HEK293 (cell line): Measurements from ENCODE around the gene SEC11A.
A peak's percentile ranks its signal among the peaks of the same experiment; 100 is the strongest.

Experiments used
- CTCF ChIA-PET: fragments of 350-600 bp; formaldehyde crosslinking; extraction: SDS; loops from one replicate; lab custom pipeline; 2021; ENCODE audit warnings: antibody characterized with exemption; lab: Yijun Ruan, JAX
- POLR2A ChIA-PET: fragments of 300-600 bp; formaldehyde crosslinking; extraction: SDS; loops from one replicate; lab custom pipeline; 2020; ENCODE audit warnings: antibody characterized with exemption, inconsistent platforms; lab: Yijun Ruan, JAX
- H3K27ac ChIP-seq: fragments of 200-500 bp; sonication (Bioruptor generic); 2 replicates; pipeline ENCODE4 v1.5.1; 2014; ENCODE audit warnings: low read depth, low read length, control low read depth, inconsistent platforms; ENCODE audit errors: extremely low read depth
- H3K36me3 ChIP-seq, 2 experiments: fragments of 200-500 bp in 1 of 2; sonication (Bioruptor generic) in 1 of 2; 1 replicate in 1 of 2; 2 replicates in 1 of 2; pipeline ENCODE4 v1.5.1; 2014 to 2017; ENCODE audit warnings: inconsistent platforms in 2 of 2, low read length in 2 of 2; ENCODE audit not compliant: control insufficient read depth in 2 of 2, insufficient read depth in 1 of 2
- H3K4me1 ChIP-seq: fragments of 200-500 bp; sonication (Bioruptor generic); 2 replicates; pipeline ENCODE4 v1.5.1; 2014; ENCODE audit warnings: mild to moderate bottlenecking, low read length, inconsistent platforms; ENCODE audit not compliant: control insufficient read depth, insufficient read depth
- H3K4me3 ChIP-seq: 2 replicates; pipeline ENCODE4 v1.5.1; 2011; ENCODE audit warnings: low read depth, mild to moderate bottlenecking, control low read depth, low read length, moderate library complexity
- H3K9me3 ChIP-seq: fragments of 200-500 bp; sonication (Bioruptor generic); 2 replicates; pipeline ENCODE4 v1.5.1; 2014; ENCODE audit warnings: low read depth, low read length, inconsistent platforms; ENCODE audit not compliant: control insufficient read depth, insufficient read depth
- EGR2 ChIP-seq: fragments of 450-650 bp; formaldehyde crosslinking; IDR thresholded peaks from 2 replicates; pipeline ENCODE4 v1.5.1; 2016; ENCODE audit warnings: low read depth, missing biosample characterization, missing genetic modification characterization
- ELK4 ChIP-seq: IDR thresholded peaks from 2 replicates; pipeline ENCODE4 v1.6.1; 2011; ENCODE audit warnings: mild to moderate bottlenecking, low read depth, low read length, borderline replicate concordance
- FEZF1 ChIP-seq: fragments of 450-650 bp; formaldehyde crosslinking; IDR thresholded peaks from 2 replicates; pipeline ENCODE4 v1.5.1; 2016; ENCODE audit warnings: missing biosample characterization, missing genetic modification characterization
- GLIS1 ChIP-seq: fragments of 450-650 bp; formaldehyde crosslinking; IDR thresholded peaks from 2 replicates; pipeline ENCODE4 v1.5.1; 2016; ENCODE audit warnings: missing biosample characterization, missing genetic modification characterization
- KLF1 ChIP-seq: fragments of 450-650 bp; formaldehyde crosslinking; IDR thresholded peaks from 2 replicates; pipeline ENCODE4 v1.5.1; 2016; ENCODE audit warnings: missing biosample characterization, missing genetic modification characterization
- KLF9 ChIP-seq: fragments of 450-650 bp; formaldehyde crosslinking; IDR thresholded peaks from 2 replicates; pipeline ENCODE4 v1.5.1; 2016; ENCODE audit warnings: missing biosample characterization, missing genetic modification characterization, low read depth
- PRDM1 ChIP-seq: fragments of 450-650 bp; formaldehyde crosslinking; IDR thresholded peaks from 2 replicates; pipeline ENCODE4; 2016; ENCODE audit warnings: missing biosample characterization, missing genetic modification characterization
- SETDB1 ChIP-seq: IDR thresholded peaks from one replicate; pipeline ENCODE4 v1.6.1; 2017; ENCODE audit warnings: mild to moderate bottlenecking, low read length, moderate library complexity, mixed read lengths; ENCODE audit not compliant: insufficient read length
- WT1 ChIP-seq: fragments of 450-650 bp; formaldehyde crosslinking; IDR thresholded peaks from 2 replicates; pipeline ENCODE4 v1.5.1; 2016; ENCODE audit warnings: missing biosample characterization, missing genetic modification characterization
- ZBTB8A ChIP-seq: fragments of 450-650 bp; formaldehyde crosslinking; IDR thresholded peaks from 2 replicates; pipeline ENCODE4 v1.5.1; 2016; ENCODE audit warnings: missing biosample characterization, missing genetic modification characterization
- ZNF112 ChIP-seq: fragments of 450-650 bp; formaldehyde crosslinking; IDR thresholded peaks from 2 replicates; pipeline ENCODE4 v1.5.0; 2017; ENCODE audit warnings: missing biosample characterization, missing genetic modification characterization
- ZNF335 ChIP-seq: fragments of 450-650 bp; formaldehyde crosslinking; conservative IDR thresholded peaks from 2 replicates; pipeline ENCODE4 v1.5.1; 2016; ENCODE audit warnings: missing biosample characterization, missing genetic modification characterization
- ZNF48 ChIP-seq: fragments of 450-650 bp; formaldehyde crosslinking; IDR thresholded peaks from 2 replicates; pipeline ENCODE4 v1.5.1; 2016; ENCODE audit warnings: missing biosample characterization, missing genetic modification characterization
- ZNF514 ChIP-seq: fragments of 450-650 bp; formaldehyde crosslinking; IDR thresholded peaks from 2 replicates; pipeline ENCODE4 v1.5.1; 2016; ENCODE audit warnings: missing biosample characterization, missing genetic modification characterization
- ZNF624 ChIP-seq: fragments of 450-650 bp; formaldehyde crosslinking; IDR thresholded peaks from 2 replicates; pipeline ENCODE4 v1.5.1; 2017; ENCODE audit warnings: missing biosample characterization, missing genetic modification characterization
- ZNF76 ChIP-seq: fragments of 450-650 bp; formaldehyde crosslinking; IDR thresholded peaks from 2 replicates; pipeline ENCODE4; 2016; ENCODE audit warnings: low read depth, missing biosample characterization, missing genetic modification characterization, borderline replicate concordance
- ZNF768 ChIP-seq: fragments of 450-650 bp; formaldehyde crosslinking; IDR thresholded peaks from 2 replicates; pipeline ENCODE4 v1.5.1; 2018; ENCODE audit warnings: missing biosample characterization, mild to moderate bottlenecking, missing genetic modification characterization
- ZNF776 ChIP-seq: fragments of 450-650 bp; formaldehyde crosslinking; IDR thresholded peaks from 2 replicates; pipeline ENCODE4 v1.5.0; 2017; ENCODE audit warnings: missing biosample characterization, missing genetic modification characterization, borderline replicate concordance
- ZSCAN30 ChIP-seq: fragments of 450-650 bp; IDR thresholded peaks from 2 replicates; pipeline ENCODE4 v1.5.1; 2018; ENCODE audit warnings: missing biosample characterization, mild to moderate bottlenecking, missing genetic modification characterization, moderate library complexity
- TF ChIP-seq, protein P1 (sequence below): fragments of 450-650 bp; IDR thresholded peaks from 2 replicates; pipeline ENCODE4 v1.5.1; 2018; ENCODE audit warnings: missing biosample characterization, missing genetic modification characterization
- TF ChIP-seq, protein P2 (sequence below): fragments of 450-650 bp; formaldehyde crosslinking; conservative IDR thresholded peaks from 2 replicates; pipeline ENCODE4 v1.5.1; 2016; ENCODE audit warnings: low read depth, missing biosample characterization, missing genetic modification characterization
- TF ChIP-seq, protein P3 (sequence below): fragments of 450-650 bp; formaldehyde crosslinking; IDR thresholded peaks from 2 replicates; pipeline ENCODE4 v1.5.1; 2016; ENCODE audit warnings: missing biosample characterization, missing genetic modification characterization, borderline replicate concordance

Gene SEC11A

GRCh38 chr15:84685304-84685703, 30.6 kb downstream of the SEC11A start (continued):
- TF ChIP-seq KLF1 (tag by site-specific recombination) = peak; percentile 87
- no peak for TF ChIP-seq ZNF76
- no peak for TF ChIP-seq FEZF1 (tag by site-specific recombination)
- TF ChIP-seq ZSCAN30 (tag by site-specific recombination) = no peak
- TF ChIP-seq ZNF776 (tag by site-specific recombination) = no peak
- TF ChIP-seq ZNF112 (tag by site-specific recombination) = no peak

DNA sequence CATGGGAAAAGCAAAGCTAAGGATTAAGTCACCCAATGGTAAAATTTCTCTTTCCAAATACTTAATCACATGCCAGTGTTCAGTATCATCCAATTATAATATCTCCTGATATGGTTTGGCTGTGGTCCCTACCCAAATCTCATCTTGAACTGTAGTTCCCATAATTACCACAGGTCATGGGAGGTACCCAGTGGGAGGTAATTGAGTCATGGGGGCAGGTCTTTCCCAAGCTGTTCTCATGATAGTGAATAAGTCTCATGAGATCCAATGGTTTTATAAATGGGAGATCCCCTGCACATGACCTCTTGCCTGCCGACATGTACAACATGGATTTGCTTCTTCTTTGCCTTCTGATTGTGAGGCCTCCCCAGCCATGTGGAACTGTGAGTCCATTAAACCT, 31.8 kb downstream of the SEC11A start:
- ChIA-PET CTCF (no interaction called here), POLR2A (no interaction called here)
- Histone ChIP-seq H3K27ac (no peak overlapping the region), H3K9me3 (no peaks in the 10 kb centered on the region), H3K4me3 (no peak overlapping the region), H3K4me1 (no peaks in the 10 kb centered on the region), H3K36me3 (peaks cover 47 to 69% of the 10 kb centered on the region in 2 experiments)
- TF ChIP-seq WT1 (tag by site-specific recombination) (peak; percentile 54; the same call in 1 of the 2 replicates), ZBTB8A (tag by site-specific recombination) (no peak), GLIS1 (tag by site-specific recombination) (peak; percentile 70)

DNA sequence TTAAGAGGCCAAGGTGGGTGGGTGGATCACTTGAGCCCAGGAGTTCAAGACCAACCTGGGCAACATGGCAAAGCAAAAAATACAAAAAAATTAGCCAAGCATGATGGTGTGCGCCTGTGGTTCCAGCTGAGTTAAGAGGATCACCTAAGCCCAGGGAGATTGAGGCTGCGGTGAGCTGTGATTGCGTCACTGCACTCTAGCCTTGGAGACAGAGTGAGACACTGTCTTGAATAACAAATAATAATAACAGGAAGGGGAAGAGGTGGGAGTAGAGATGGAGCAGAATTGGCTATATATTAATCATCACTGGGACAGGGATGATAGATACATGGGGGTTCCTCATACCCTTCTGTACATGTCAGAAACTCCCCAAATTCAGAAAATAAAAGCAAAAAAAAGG, 34.1 kb downstream of the SEC11A start:
- no peaks in the 10 kb centered on the region for H3K9me3 ChIP-seq
- ChIA-PET CTCF (interaction anchor here (1.4 kb wide), 1 partner anchor 23 kb away, joined by 7 read pairs; the partner anchor contains the start of gene NMB), POLR2A (no interaction called here)
- peaks cover 49 to 72% of the 10 kb centered on the region in 2 experiments for H3K36me3 ChIP-seq
- H3K4me1 ChIP-seq = no peaks in the 10 kb centered on the region
- no peak overlapping the region for H3K4me3 ChIP-seq
- no peak overlapping the region for H3K27ac ChIP-seq
- TF ChIP-seq SETDB1 (no peak), ZNF335 (no peak), ZNF768 (no peak), ZNF624 (tag by site-specific recombination) (no peak), PRDM1 (tag by site-specific recombination) (no peak), KLF9 (tag by site-specific recombination) (no peak), ZNF514 (tag by site-specific recombination) (no peak), ELK4 (no peak), EGR2 (tag by site-specific recombination) (no peak), ZNF48 (no peak)
- TF ChIP-seq, protein P1, sequence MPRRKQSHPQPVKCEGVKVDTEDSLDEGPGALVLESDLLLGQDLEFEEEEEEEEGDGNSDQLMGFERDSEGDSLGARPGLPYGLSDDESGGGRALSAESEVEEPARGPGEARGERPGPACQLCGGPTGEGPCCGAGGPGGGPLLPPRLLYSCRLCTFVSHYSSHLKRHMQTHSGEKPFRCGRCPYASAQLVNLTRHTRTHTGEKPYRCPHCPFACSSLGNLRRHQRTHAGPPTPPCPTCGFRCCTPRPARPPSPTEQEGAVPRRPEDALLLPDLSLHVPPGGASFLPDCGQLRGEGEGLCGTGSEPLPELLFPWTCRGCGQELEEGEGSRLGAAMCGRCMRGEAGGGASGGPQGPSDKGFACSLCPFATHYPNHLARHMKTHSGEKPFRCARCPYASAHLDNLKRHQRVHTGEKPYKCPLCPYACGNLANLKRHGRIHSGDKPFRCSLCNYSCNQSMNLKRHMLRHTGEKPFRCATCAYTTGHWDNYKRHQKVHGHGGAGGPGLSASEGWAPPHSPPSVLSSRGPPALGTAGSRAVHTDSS (tag by site-specific recombination) = no peak
- TF ChIP-seq, protein P2, sequence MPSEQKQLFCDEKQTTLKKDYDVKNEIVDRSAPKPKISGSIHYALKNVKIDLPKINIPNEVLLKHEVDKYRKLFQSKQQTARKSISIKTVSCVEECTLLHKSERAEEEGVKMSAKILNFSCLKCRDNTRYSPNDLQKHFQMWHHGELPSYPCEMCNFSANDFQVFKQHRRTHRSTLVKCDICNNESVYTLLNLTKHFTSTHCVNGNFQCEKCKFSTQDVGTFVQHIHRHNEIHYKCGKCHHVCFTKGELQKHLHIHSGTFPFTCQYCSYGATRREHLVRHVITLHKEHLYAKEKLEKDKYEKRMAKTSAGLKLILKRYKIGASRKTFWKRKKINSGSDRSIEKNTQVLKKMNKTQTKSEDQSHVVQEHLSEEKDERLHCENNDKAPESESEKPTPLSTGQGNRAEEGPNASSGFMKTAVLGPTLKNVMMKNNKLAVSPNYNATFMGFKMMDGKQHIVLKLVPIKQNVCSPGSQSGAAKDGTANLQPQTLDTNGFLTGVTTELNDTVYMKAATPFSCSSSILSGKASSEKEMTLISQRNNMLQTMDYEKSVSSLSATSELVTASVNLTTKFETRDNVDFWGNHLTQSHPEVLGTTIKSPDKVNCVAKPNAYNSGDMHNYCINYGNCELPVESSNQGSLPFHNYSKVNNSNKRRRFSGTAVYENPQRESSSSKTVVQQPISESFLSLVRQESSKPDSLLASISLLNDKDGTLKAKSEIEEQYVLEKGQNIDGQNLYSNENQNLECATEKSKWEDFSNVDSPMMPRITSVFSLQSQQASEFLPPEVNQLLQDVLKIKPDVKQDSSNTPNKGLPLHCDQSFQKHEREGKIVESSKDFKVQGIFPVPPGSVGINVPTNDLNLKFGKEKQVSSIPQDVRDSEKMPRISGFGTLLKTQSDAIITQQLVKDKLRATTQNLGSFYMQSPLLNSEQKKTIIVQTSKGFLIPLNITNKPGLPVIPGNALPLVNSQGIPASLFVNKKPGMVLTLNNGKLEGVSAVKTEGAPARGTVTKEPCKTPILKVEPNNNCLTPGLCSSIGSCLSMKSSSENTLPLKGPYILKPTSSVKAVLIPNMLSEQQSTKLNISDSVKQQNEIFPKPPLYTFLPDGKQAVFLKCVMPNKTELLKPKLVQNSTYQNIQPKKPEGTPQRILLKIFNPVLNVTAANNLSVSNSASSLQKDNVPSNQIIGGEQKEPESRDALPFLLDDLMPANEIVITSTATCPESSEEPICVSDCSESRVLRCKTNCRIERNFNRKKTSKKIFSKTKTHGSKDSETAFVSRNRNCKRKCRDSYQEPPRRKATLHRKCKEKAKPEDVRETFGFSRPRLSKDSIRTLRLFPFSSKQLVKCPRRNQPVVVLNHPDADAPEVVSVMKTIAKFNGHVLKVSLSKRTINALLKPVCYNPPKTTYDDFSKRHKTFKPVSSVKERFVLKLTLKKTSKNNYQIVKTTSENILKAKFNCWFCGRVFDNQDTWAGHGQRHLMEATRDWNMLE (tag by site-specific recombination) = no peak
- TF ChIP-seq, protein P3, sequence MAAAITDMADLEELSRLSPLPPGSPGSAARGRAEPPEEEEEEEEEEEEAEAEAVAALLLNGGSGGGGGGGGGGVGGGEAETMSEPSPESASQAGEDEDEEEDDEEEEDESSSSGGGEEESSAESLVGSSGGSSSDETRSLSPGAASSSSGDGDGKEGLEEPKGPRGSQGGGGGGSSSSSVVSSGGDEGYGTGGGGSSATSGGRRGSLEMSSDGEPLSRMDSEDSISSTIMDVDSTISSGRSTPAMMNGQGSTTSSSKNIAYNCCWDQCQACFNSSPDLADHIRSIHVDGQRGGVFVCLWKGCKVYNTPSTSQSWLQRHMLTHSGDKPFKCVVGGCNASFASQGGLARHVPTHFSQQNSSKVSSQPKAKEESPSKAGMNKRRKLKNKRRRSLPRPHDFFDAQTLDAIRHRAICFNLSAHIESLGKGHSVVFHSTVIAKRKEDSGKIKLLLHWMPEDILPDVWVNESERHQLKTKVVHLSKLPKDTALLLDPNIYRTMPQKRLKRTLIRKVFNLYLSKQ (tag by site-specific recombination) = no peak
